Erythroblast (primary cell): ENCODE measurements around the gene WSCD2.
"Not testable (repeated sequence)": the region's sequence is repeated elsewhere in the genome, so short reads cannot be mapped to it uniquely, and the experiment has no call there.

Source experiments
- DNase-seq, 2 experiments: peaks; one replicate each; lab custom pipeline; 2025; lab: John Stamatoyannopoulos, UW
- GATA1 ChIP-seq: IDR thresholded peaks from 2 replicates; pipeline ENCODE4 v1.6.1; 2011; ENCODE audit warnings: low read depth, mild to moderate bottlenecking, control low read depth, low read length, moderate library complexity
- POLR2A ChIP-seq: IDR thresholded peaks from 2 replicates; pipeline ENCODE4 v1.6.1; 2011; ENCODE audit warnings: mild to moderate bottlenecking, low read length

WSCD2 gene

GRCh38 chr12:108215458-108215857 is 86.4 kb downstream of the WSCD2 start:
- no peak for DNase-seq
- TF ChIP-seq POLR2A (no peak), GATA1 (no peak)

DNA sequence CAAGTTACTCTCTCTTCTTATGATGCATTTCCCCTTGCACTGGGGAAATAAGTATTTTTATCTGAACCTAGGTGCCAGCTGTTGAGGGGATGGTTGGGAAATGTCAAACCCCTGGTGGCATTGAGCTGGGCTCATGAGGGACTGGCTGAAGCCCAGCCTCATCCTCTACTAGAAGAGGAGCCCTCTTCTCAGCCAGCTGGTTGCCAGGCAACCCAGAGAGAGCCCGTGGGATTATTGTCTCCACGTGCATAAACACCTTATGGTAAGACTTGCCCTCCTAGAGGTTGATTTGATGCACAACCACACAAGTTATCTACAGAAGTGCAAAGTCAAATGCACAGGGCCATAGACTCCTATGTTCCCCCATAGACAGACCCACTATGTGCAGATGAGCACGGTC is 89.8 kb downstream of the WSCD2 start:
- DNase-seq, result no peak
- TF ChIP-seq POLR2A (no peak), GATA1 (no peak)

DNA sequence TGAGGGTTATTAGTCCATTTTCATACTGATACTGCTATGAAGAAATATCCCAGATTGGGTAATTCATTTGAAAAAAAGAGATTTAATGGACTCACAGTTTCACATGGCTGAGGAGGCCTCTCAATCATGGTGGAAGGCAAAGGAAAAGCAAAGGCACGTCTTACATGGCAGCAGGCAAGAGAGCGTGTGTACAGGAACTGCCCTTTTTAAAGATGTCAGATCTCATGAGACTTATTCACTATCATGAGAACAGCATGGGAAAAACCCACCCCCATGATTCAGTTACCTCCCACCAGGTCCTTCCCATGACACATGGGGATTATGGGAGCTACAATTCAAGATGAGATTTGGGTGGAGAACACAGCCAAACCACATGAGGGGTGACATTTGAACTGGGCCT is 96.0 kb downstream of the WSCD2 start:
- not testable (repeated sequence) for DNase-seq

- TF ChIP-seq GATA1 (no peak), POLR2A (no peak)
- DNase-seq, result no peak
Observed at GRCh38 chr12:108226866-108227265, 97.8 kb downstream of the WSCD2 start.

DNA sequence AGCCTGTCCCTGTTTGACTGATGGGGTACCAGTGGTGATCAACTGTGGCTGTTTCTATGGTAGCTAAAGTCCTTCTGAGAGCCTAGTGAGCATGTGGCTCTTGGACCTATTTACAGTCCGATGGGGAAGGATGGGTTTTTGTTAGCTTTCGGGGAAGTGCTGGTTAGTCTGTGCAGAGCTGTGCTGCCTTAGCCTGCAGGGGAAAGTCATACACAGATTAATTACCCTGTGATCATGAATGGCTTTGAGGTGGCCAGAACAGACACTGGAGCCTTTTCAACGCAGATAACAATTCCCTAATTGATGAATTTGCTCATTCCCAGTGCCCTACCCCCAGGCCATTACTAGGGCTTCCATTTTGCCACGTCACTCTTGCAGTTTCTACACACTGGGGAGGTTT is 99.7 kb downstream of the WSCD2 start:
- TF ChIP-seq POLR2A (no peak), GATA1 (no peak)
- DNase-seq, result no peak

DNA sequence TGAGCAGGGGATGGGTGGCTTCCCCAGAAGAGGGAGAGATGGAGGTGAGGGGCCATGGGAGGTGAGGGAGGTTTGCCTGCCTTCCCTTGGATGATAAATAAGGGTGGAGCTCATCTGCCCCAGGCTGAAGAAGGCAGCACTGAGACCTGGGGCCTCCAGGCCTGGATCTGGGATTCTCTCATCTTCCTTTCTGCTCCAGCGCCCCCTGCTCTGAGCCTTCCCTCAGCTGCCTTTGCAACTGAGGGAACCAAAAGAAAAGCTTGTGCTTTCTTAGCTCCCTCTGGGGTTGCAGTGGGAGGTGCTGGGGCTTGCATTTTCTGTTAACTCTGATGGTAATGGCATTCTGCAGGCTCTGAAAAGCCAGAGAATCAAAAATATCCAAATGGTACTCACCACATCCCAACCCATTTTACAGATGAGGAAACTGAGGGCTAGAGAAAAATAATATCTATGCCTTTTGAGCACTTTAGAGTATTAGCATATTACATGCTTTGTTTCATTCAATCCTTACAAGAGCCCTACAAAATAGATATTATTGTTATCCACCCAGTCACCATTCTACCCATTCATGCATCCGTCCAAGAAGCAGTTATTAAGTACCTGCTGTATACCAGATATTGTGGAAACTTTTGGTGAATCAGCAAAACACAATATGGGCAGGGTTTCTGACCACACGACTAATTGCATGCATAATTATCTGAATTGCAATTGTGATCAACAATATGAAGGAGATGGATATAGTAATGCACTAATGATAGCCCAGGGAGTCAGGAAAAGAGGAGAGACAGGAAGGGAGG is 102.2 kb downstream of the WSCD2 start:
- DNase-seq, result no peak
- TF ChIP-seq GATA1, result no peak
- no peak for TF ChIP-seq POLR2A

GRCh38 chr12:108231909-108232434 is 102.9 kb downstream of the WSCD2 start:
- DNase-seq, result peak in 1 of 2 experiments; percentile 29

GRCh38 chr12:108232565-108232964 is 103.5 kb downstream of the WSCD2 start:
- TF ChIP-seq POLR2A, result no peak
- no peak for TF ChIP-seq GATA1
- DNase-seq, result no peak

More at GRCh38 chr12:108231909-108232434, 102.9 kb downstream of the WSCD2 start:
- TF ChIP-seq GATA1 (no peak), POLR2A (no peak)

- no peak for DNase-seq
- TF ChIP-seq GATA1, result no peak
- no peak for TF ChIP-seq POLR2A
Observed at GRCh38 chr12:108234158-108234557, 105.1 kb downstream of the WSCD2 start.

GRCh38 chr12:108235197-108235984 is 106.3 kb downstream of the WSCD2 start:
- no peak for TF ChIP-seq GATA1
- TF ChIP-seq POLR2A, result no peak
- DNase-seq, result no peak

DNA sequence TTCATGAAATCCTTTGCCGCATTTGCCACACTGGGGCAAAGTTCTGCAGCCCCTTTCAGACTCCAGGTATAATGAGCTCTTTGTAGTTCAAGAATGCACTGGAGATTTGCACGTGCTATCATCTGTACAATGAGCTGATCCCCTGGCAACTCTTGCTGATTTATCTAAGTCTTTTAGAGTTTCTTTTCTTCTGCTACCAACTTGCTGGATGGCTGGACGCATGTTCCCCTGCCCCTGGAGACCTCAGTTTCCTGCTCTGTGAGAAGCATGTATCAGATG is 106.8 kb downstream of the WSCD2 start:
- TF ChIP-seq POLR2A (no peak), GATA1 (no peak)
- no peak for DNase-seq

- no peak for DNase-seq
- TF ChIP-seq POLR2A (no peak), GATA1 (no peak)
Observed at GRCh38 chr12:108236366-108236765, 107.3 kb downstream of the WSCD2 start.

GRCh38 chr12:108237272-108237671 is 108.2 kb downstream of the WSCD2 start:
- DNase-seq, result peak; percentile 39 to 48
- no peak for TF ChIP-seq POLR2A
- no peak for TF ChIP-seq GATA1

GRCh38 chr12:108238474-108238873 is 109.4 kb downstream of the WSCD2 start:
- DNase-seq, result no peak
- TF ChIP-seq GATA1 (no peak), POLR2A (no peak)

DNA sequence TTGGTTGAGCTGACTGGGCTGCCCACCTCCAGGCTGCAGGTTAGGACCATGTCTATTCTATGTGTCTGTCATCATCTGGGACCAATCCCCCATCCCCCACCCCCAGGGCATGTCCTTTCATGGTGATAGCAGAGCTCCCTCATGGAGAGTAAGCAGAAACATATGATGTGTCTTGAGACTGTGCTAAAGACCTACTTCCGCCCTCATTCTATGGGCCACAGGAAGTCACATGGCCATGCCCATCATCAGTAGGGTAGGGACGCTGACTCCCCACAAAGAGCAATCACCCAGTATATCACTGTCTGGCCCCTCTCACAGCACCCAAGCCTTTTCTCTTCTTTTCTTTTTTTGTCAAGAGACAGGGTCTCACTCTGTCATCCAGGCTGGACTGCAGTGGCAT is 110.3 kb downstream of the WSCD2 start:
- no peak for DNase-seq
- TF ChIP-seq POLR2A, result no peak
- no peak for TF ChIP-seq GATA1
